HCT116 (cell line): ENCODE data around the gene ARID2. TPM values are rescaled to one million over a fixed set of nuclear protein-coding genes. Genes with fewer than 3 reads are reported as not detected.

Source experiments
- ATAC-seq: fragments of 200-7000 bp; cut with Tn5 transposase; 2 replicates; pipeline ENCODE4 v1.9.1; 2020; ENCODE audit warnings: mild to moderate bottlenecking, moderate library complexity
- BruUV-seq: library from RNA; stranded (reverse); fragments of 400-500 nt; replicated peaks from 2 replicates; lab custom pipeline; 2021; lab: Mats Ljungman, UMichigan
- CTCF ChIA-PET: fragments of 300-600 bp; sonication (Branson Sonifier 250); formaldehyde crosslinking; loops from one replicate; lab custom pipeline; 2021; ENCODE audit warnings: antibody characterized with exemption; lab: Charles Lee
- POLR2A ChIA-PET: fragments of 300-600, 350-600 bp; sonication (Branson Sonifier 250); formaldehyde crosslinking; loops from one replicate; lab custom pipeline; 2021; ENCODE audit warnings: antibody characterized with exemption; lab: Charles Lee
- RAD21 ChIA-PET, 2 experiments: fragments of 300-600 bp; sonication (Branson Sonifier 250); formaldehyde crosslinking; loops; one replicate each; lab custom pipeline; 2023; ENCODE audit warnings: low total read pairs in 2 of 2; ENCODE audit not compliant: uncharacterized antibody in 2 of 2, unreplicated experiment in 2 of 2, low non-redundant PET in 1 of 2; lab: Charles Lee
- DNase-seq: peaks from one replicate; pipeline ENCODE4 v3.0.0-alpha.2; 2010; ENCODE audit warnings: low read depth, low spot score
- H2AFZ ChIP-seq: fragments of 200-600 bp; shearing (Covaris generic), sonication (generic); 2 replicates; pipeline ENCODE4 v1.6.1; 2017; ENCODE audit warnings: low read depth, mixed run types, mixed read lengths, antibody characterized with exemption, low read length; ENCODE audit not compliant: poor library complexity, severe bottlenecking
- H3K27ac ChIP-seq: 2 replicates; pipeline ENCODE4 v1.5.1; 2012; ENCODE audit warnings: low read depth, low read length
- H3K27me3 ChIP-seq: fragments of 200-600 bp; sonication (generic); 2 replicates; pipeline ENCODE4 v1.6.1; 2016; ENCODE audit warnings: mixed run types, low read length, mixed read lengths; ENCODE audit not compliant: insufficient read depth
- H3K36me3 ChIP-seq, 2 experiments: fragments of 200-500 bp in 1 of 2; fragments of 200-600 bp in 1 of 2; sonication (Bioruptor generic) in 1 of 2; sonication (generic) in 1 of 2; 2 replicates each; pipeline versions ENCODE4 v1.5.1 to v1.6.1; 2014 to 2016; ENCODE audit warnings: low read length in 2 of 2, inconsistent platforms in 1 of 2, mixed read lengths in 1 of 2, mixed run types in 1 of 2; ENCODE audit not compliant: insufficient read depth in 2 of 2, control insufficient read depth in 1 of 2
- H3K4me1 ChIP-seq, 2 experiments: fragments of 200-600 bp in 1 of 2; sonication (generic) in 1 of 2; 2 replicates each; pipeline versions ENCODE4 v1.5.1 to v1.6.1; 2012 to 2017; ENCODE audit warnings: low read length in 2 of 2, inconsistent platforms in 1 of 2, mild to moderate bottlenecking in 1 of 2, mixed read lengths in 1 of 2, mixed run types in 1 of 2, moderate library complexity in 1 of 2; ENCODE audit not compliant: insufficient read depth in 2 of 2, control insufficient read depth in 1 of 2
- H3K4me2 ChIP-seq: fragments of 200-600 bp; sonication (generic); 2 replicates; pipeline ENCODE4 v1.6.1; 2017; ENCODE audit warnings: mixed run types, low read length, mixed read lengths
- H3K4me3 ChIP-seq, 2 experiments: fragments of 200-600 bp in 1 of 2; sonication (generic) in 1 of 2; replicated peaks in 1 of 2; 2 replicates each; pipeline ENCODE4 v1.5.1; 2011 to 2016; ENCODE audit warnings: low read length in 2 of 2, control low read depth in 1 of 2, low read depth in 1 of 2, mild to moderate bottlenecking in 1 of 2, mixed read lengths in 1 of 2, mixed run types in 1 of 2
- H3K79me2 ChIP-seq: fragments of 200-600 bp; sonication (generic); 2 replicates; pipeline ENCODE4 v1.6.1; 2017; ENCODE audit warnings: mild to moderate bottlenecking, mixed run types, low read length, moderate library complexity, mixed read lengths; ENCODE audit not compliant: insufficient read depth
- H3K9ac ChIP-seq: fragments of 200-600 bp; sonication (generic); 2 replicates; pipeline ENCODE4 v1.6.1; 2016; ENCODE audit warnings: low read length, mixed read lengths
- H3K9me2 ChIP-seq: fragments of 200-600 bp; sonication (generic), shearing (Covaris generic); 2 replicates; pipeline ENCODE4 v1.6.1; 2017; ENCODE audit warnings: mixed run types, mild to moderate bottlenecking, moderate library complexity; ENCODE audit not compliant: insufficient read depth
- H3K9me3 ChIP-seq, 2 experiments: fragments of 200-500 bp in 1 of 2; fragments of 200-600 bp in 1 of 2; sonication (Bioruptor generic) in 1 of 2; sonication (generic) in 1 of 2; 2 replicates each; pipeline ENCODE4 v1.6.1; 2014 to 2017; ENCODE audit warnings: low read length in 2 of 2, mixed read lengths in 2 of 2, inconsistent platforms in 1 of 2, low read depth in 1 of 2, mild to moderate bottlenecking in 1 of 2, mixed run types in 1 of 2, moderate library complexity in 1 of 2; ENCODE audit not compliant: control insufficient read depth in 1 of 2, insufficient read depth in 1 of 2
- H4K20me1 ChIP-seq: fragments of 200-600 bp; sonication (generic), shearing (Covaris generic); 2 replicates; pipeline ENCODE4 v1.6.1; 2017; ENCODE audit warnings: mixed run types, mild to moderate bottlenecking, moderate library complexity; ENCODE audit not compliant: insufficient read depth
- CEBPB ChIP-seq: IDR thresholded peaks from 2 replicates; pipeline ENCODE4 v1.6.1; 2012; ENCODE audit warnings: low read depth
- EGR1 ChIP-seq: IDR thresholded peaks from 2 replicates; pipeline ENCODE4 v1.6.1; 2012; ENCODE audit warnings: low read depth
- ELF1 ChIP-seq: IDR thresholded peaks from 2 replicates; pipeline ENCODE4 v1.6.1; 2012; ENCODE audit warnings: low read depth, borderline replicate concordance
- EZH2 ChIP-seq: fragments of 200-600 bp; sonication (generic); IDR thresholded peaks from 2 replicates; pipeline ENCODE4 v1.6.1; 2017; ENCODE audit warnings: antibody characterized with exemption, mixed run types
- EZH2phosphoT487 ChIP-seq: fragments of 200-600 bp; IDR thresholded peaks from 2 replicates; pipeline ENCODE4 v1.6.1; 2018; ENCODE audit warnings: antibody characterized with exemption, borderline replicate concordance
- SRF ChIP-seq: IDR thresholded peaks from 2 replicates; pipeline ENCODE4 v1.6.1; 2012; ENCODE audit warnings: low read depth
- TCF7L2 ChIP-seq: IDR thresholded peaks from 2 replicates; pipeline ENCODE4 v1.7.0; 2011; ENCODE audit warnings: borderline replicate concordance, inconsistent platforms; ENCODE audit not compliant: insufficient read depth, insufficient read length; ENCODE audit errors: extremely low read depth
- ZFX ChIP-seq: fragments of 450-650 bp; IDR thresholded peaks from 2 replicates; pipeline ENCODE4 v1.6.1; 2017
- intact Hi-C: fragments of 100-400 bp; cut with micrococcal nuclease; formaldehyde crosslinking; loops from 2 replicates; pipeline ENCODE4 v1.10.0; 2022
- total RNA-seq: library from RNA; stranded (reverse); gene quantifications from one replicate; pipeline ENCODE4 v1.2.1, GENCODE V29; 2021; ENCODE audit not compliant: unreplicated experiment
- TF ChIP-seq, protein P1 (sequence below): IDR thresholded peaks from 2 replicates; pipeline ENCODE4 v1.6.1; 2012; ENCODE audit warnings: low read depth
- TF ChIP-seq, protein P2 (sequence below): IDR thresholded peaks from 2 replicates; pipeline ENCODE4 v1.6.1; 2012
- TF ChIP-seq, protein P3 (sequence below), 3 experiments: fragments of 200-600 bp in 1 of 3; sonication (generic) in 1 of 3; IDR thresholded peaks in 2 of 3; conservative IDR thresholded peaks in 1 of 3; 2 replicates each; pipeline ENCODE4 v1.5.1; 2012 to 2017; ENCODE audit warnings: low read depth in 2 of 3, low read length in 2 of 3, antibody characterized with exemption in 1 of 3, borderline replicate concordance in 1 of 3, control low read depth in 1 of 3, mild to moderate bottlenecking in 1 of 3, mixed read lengths in 1 of 3, mixed run types in 1 of 3, moderate library complexity in 1 of 3; ENCODE audit not compliant: insufficient read depth in 1 of 3
- TF ChIP-seq, protein P4 (sequence below): IDR thresholded peaks from 2 replicates; pipeline ENCODE4 v1.6.1; 2011; ENCODE audit warnings: mild to moderate bottlenecking, low read length, moderate library complexity; ENCODE audit not compliant: insufficient replicate concordance; ENCODE audit errors: extremely low read depth

Gene ARID2
- total RNA-seq, 1 experiment from 2014 or later: 30.5 TPM

- TF ChIP-seq, protein P1, sequence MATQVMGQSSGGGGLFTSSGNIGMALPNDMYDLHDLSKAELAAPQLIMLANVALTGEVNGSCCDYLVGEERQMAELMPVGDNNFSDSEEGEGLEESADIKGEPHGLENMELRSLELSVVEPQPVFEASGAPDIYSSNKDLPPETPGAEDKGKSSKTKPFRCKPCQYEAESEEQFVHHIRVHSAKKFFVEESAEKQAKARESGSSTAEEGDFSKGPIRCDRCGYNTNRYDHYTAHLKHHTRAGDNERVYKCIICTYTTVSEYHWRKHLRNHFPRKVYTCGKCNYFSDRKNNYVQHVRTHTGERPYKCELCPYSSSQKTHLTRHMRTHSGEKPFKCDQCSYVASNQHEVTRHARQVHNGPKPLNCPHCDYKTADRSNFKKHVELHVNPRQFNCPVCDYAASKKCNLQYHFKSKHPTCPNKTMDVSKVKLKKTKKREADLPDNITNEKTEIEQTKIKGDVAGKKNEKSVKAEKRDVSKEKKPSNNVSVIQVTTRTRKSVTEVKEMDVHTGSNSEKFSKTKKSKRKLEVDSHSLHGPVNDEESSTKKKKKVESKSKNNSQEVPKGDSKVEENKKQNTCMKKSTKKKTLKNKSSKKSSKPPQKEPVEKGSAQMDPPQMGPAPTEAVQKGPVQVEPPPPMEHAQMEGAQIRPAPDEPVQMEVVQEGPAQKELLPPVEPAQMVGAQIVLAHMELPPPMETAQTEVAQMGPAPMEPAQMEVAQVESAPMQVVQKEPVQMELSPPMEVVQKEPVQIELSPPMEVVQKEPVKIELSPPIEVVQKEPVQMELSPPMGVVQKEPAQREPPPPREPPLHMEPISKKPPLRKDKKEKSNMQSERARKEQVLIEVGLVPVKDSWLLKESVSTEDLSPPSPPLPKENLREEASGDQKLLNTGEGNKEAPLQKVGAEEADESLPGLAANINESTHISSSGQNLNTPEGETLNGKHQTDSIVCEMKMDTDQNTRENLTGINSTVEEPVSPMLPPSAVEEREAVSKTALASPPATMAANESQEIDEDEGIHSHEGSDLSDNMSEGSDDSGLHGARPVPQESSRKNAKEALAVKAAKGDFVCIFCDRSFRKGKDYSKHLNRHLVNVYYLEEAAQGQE: no peak
- no peak for TF ChIP-seq TCF7L2
Measured at GRCh38 chr12:45909041-45909713, 179.7 kb downstream of the ARID2 start (continued).

GRCh38 chr12:45912774-45913173, 183.3 kb downstream of the ARID2 start:
- no peak for ATAC-seq
- POLR2A ChIA-PET: no interaction called here
- no peak for DNase-seq
- H3K27ac ChIP-seq: no peak overlapping the region
- no peaks in the 10 kb centered on the region for H3K27me3 ChIP-seq
- H4K20me1 ChIP-seq: peaks cover 3% of the 10 kb centered on the region; the same call in 1 of the 2 replicates
- H3K4me3 ChIP-seq: no peak overlapping the region
- no peak overlapping the region for H3K9ac ChIP-seq
- H3K4me2 ChIP-seq: no peak overlapping the region
- no peaks in the 10 kb centered on the region for H3K4me1 ChIP-seq
- no TSS peak for BruUV-seq
- H3K79me2 ChIP-seq: no peaks in the 10 kb centered on the region
- intact Hi-C loops: no loop called here
- RAD21 ChIA-PET: no interaction called here
- CTCF ChIA-PET: interaction anchor here (2.2 kb wide), 1 partner anchor 369 kb away, joined by 7 read pairs; no protein-coding TSS in a partner anchor
- H3K36me3 ChIP-seq: no peaks in the 10 kb centered on the region; a peak in 1 of 4 replicates
- H2AFZ ChIP-seq: no peak overlapping the region
- H3K9me3 ChIP-seq: no peaks in the 10 kb centered on the region
- H3K9me2 ChIP-seq: no peaks in the 10 kb centered on the region
- TF ChIP-seq ELF1 (no peak), EGR1 (no peak), SRF (no peak), ZFX (no peak), CEBPB (no peak), EZH2 (no peak), TCF7L2 (no peak), EZH2phosphoT487 (no peak)
- TF ChIP-seq, protein P2, sequence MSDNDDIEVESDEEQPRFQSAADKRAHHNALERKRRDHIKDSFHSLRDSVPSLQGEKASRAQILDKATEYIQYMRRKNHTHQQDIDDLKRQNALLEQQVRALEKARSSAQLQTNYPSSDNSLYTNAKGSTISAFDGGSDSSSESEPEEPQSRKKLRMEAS: no peak
- TF ChIP-seq, protein P3, sequence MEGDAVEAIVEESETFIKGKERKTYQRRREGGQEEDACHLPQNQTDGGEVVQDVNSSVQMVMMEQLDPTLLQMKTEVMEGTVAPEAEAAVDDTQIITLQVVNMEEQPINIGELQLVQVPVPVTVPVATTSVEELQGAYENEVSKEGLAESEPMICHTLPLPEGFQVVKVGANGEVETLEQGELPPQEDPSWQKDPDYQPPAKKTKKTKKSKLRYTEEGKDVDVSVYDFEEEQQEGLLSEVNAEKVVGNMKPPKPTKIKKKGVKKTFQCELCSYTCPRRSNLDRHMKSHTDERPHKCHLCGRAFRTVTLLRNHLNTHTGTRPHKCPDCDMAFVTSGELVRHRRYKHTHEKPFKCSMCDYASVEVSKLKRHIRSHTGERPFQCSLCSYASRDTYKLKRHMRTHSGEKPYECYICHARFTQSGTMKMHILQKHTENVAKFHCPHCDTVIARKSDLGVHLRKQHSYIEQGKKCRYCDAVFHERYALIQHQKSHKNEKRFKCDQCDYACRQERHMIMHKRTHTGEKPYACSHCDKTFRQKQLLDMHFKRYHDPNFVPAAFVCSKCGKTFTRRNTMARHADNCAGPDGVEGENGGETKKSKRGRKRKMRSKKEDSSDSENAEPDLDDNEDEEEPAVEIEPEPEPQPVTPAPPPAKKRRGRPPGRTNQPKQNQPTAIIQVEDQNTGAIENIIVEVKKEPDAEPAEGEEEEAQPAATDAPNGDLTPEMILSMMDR (IDR thresholded peaks at IDR 0.05 in 2 of 3, conservative IDR thresholded peaks at IDR 0.05 in 1 of 3; ENCODE audit: borderline replicate concordance in 1 of 3, insufficient read depth in 1 of 3, low read depth in 2 of 3, low read length in 2 of 3): no peak
- TF ChIP-seq, protein P4, sequence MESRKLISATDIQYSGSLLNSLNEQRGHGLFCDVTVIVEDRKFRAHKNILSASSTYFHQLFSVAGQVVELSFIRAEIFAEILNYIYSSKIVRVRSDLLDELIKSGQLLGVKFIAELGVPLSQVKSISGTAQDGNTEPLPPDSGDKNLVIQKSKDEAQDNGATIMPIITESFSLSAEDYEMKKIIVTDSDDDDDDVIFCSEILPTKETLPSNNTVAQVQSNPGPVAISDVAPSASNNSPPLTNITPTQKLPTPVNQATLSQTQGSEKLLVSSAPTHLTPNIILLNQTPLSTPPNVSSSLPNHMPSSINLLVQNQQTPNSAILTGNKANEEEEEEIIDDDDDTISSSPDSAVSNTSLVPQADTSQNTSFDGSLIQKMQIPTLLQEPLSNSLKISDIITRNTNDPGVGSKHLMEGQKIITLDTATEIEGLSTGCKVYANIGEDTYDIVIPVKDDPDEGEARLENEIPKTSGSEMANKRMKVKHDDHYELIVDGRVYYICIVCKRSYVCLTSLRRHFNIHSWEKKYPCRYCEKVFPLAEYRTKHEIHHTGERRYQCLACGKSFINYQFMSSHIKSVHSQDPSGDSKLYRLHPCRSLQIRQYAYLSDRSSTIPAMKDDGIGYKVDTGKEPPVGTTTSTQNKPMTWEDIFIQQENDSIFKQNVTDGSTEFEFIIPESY: no peak
